NCI-H82 treated with DMSO at 0.1 percent for 48 hours (cell line): Measurements from ENCODE around the gene TTBK2.
"Not testable (repeated sequence)": the region's sequence is repeated elsewhere in the genome, so short reads cannot be mapped to it uniquely, and the experiment has no call there.

ENCODE experiments used
- DNase-seq: peaks from one replicate; lab custom pipeline; 2025; ENCODE audit not compliant: unreplicated experiment; lab: John Stamatoyannopoulos, UW

Gene TTBK2

GRCh38 chr15:42772144-42772543, 148.4 kb downstream of the TTBK2 start:
- DNase-seq: no peak

- not testable (repeated sequence) for DNase-seq
Measured at GRCh38 chr15:42766109-42766508, 154.5 kb downstream of the TTBK2 start.

GRCh38 chr15:42764154-42764731, 156.3 kb downstream of the TTBK2 start:
- not testable (repeated sequence) for DNase-seq

- not testable (repeated sequence) for DNase-seq
Measured at GRCh38 chr15:42761813-42762212, 158.8 kb downstream of the TTBK2 start.

- no peak for DNase-seq
Measured at GRCh38 chr15:42760759-42761158, 159.8 kb downstream of the TTBK2 start.

- no peak for DNase-seq
Measured at GRCh38 chr15:42759093-42759492, 161.5 kb downstream of the TTBK2 start.

GRCh38 chr15:42750306-42750705, 170.3 kb downstream of the TTBK2 start:
- DNase-seq: no peak

GRCh38 chr15:42749266-42749665, 171.3 kb downstream of the TTBK2 start:
- DNase-seq: peak; percentile 65

GRCh38 chr15:42744195-42744594, 176.4 kb downstream of the TTBK2 start:
- DNase-seq: no peak

GRCh38 chr15:42742149-42742548, 178.4 kb downstream of the TTBK2 start:
- DNase-seq: no peak

GRCh38 chr15:42741710-42742109, 178.9 kb downstream of the TTBK2 start:
- DNase-seq: no peak

- DNase-seq: peak; percentile 8
Measured at GRCh38 chr15:42737529-42738328, 182.8 kb downstream of the TTBK2 start.

GRCh38 chr15:42736793-42737528, 183.6 kb downstream of the TTBK2 start, which contains the start of gene CDAN1:
Gene CDAN1 (minus strand): TSS chr15:42737128. CDS start chr15:42737102, 26 bp downstream.
- peak; percentile 44 for DNase-seq

GRCh38 chr15:42736178-42736792, 184.3 kb downstream of the TTBK2 start:
- DNase-seq: no peak

GRCh38 chr15:42735382-42736165, 185.0 kb downstream of the TTBK2 start:
- no peak for DNase-seq

GRCh38 chr15:42734076-42734672, 186.4 kb downstream of the TTBK2 start:
- no peak for DNase-seq

GRCh38 chr15:42733027-42733426, 187.6 kb downstream of the TTBK2 start:
- DNase-seq: no peak

- DNase-seq: no peak
Measured at GRCh38 chr15:42732095-42732827, 188.3 kb downstream of the TTBK2 start.

- no peak for DNase-seq
Measured at GRCh38 chr15:42731461-42731860, 189.1 kb downstream of the TTBK2 start.
